H9 (cell line): ENCODE measurements around the gene CEP192. TPM values are rescaled to one million over a fixed set of nuclear protein-coding genes. Genes with fewer than 3 reads are reported as not detected.

Experiments
- DNase-seq: peaks from one replicate; pipeline ENCODE4 v3.0.0-alpha.2; 2017
- H2AFZ ChIP-seq: one replicate; pipeline ENCODE4 v1.6.1; 2013; ENCODE audit warnings: mild to moderate bottlenecking, low read length, control low read depth, moderate library complexity
- H2AK5ac ChIP-seq: 2 replicates; pipeline ENCODE4 v1.6.1; 2013; ENCODE audit warnings: low read length, control low read depth, mixed read lengths; ENCODE audit not compliant: insufficient read length
- H2BK120ac ChIP-seq: one replicate; pipeline ENCODE4 v1.6.1; 2013; ENCODE audit warnings: low read depth, mild to moderate bottlenecking, low read length, control low read depth, inconsistent platforms; ENCODE audit not compliant: poor library complexity, severe bottlenecking
- H2BK12ac ChIP-seq: 2 replicates; pipeline ENCODE4 v1.6.1; 2013; ENCODE audit warnings: low read length, control low read depth, mixed read lengths, low read depth; ENCODE audit not compliant: insufficient read length
- H2BK15ac ChIP-seq: 2 replicates; pipeline ENCODE4 v1.6.1; 2013; ENCODE audit warnings: low read depth, low read length, control low read depth
- H2BK20ac ChIP-seq: one replicate; pipeline ENCODE4 v1.6.1; 2013; ENCODE audit warnings: low read depth, mild to moderate bottlenecking, low read length, control low read depth, inconsistent platforms; ENCODE audit not compliant: poor library complexity, severe bottlenecking
- H2BK5ac ChIP-seq: 2 replicates; pipeline ENCODE4 v1.6.1; 2013; ENCODE audit warnings: low read length, control low read depth, mixed read lengths; ENCODE audit not compliant: insufficient read length
- H3K14ac ChIP-seq: 2 replicates; pipeline ENCODE4 v1.6.1; 2013; ENCODE audit warnings: low read length, control low read depth; ENCODE audit not compliant: insufficient read depth
- H3K18ac ChIP-seq: 2 replicates; pipeline ENCODE4 v1.6.1; 2013; ENCODE audit warnings: low read depth, mild to moderate bottlenecking, mixed read lengths, low read length, control low read depth; ENCODE audit not compliant: insufficient read length
- H3K23ac ChIP-seq: 2 replicates; pipeline ENCODE4 v1.6.1; 2013; ENCODE audit warnings: low read length, control low read depth, mixed read lengths, low read depth; ENCODE audit not compliant: insufficient read length
- H3K23me2 ChIP-seq: 2 replicates; pipeline ENCODE4 v1.6.1; 2013; ENCODE audit warnings: low read depth, mild to moderate bottlenecking, mixed read lengths, low read length, control low read depth; ENCODE audit not compliant: insufficient read length, poor library complexity, severe bottlenecking
- H3K27ac ChIP-seq: 2 replicates; pipeline ENCODE4 v1.5.1; 2013; ENCODE audit warnings: low read length, control low read depth, mixed read lengths, low read depth; ENCODE audit not compliant: insufficient read length
- H3K27me3 ChIP-seq: 2 replicates; pipeline ENCODE4 v1.6.1; 2013; ENCODE audit warnings: low read length, control low read depth, inconsistent platforms; ENCODE audit not compliant: insufficient read depth
- H3K4ac ChIP-seq: 2 replicates; pipeline ENCODE4 v1.6.1; 2013; ENCODE audit warnings: low read depth, mild to moderate bottlenecking, control low read depth, inconsistent platforms, low read length, moderate library complexity
- H3K4me1 ChIP-seq: 2 replicates; pipeline ENCODE4 v1.6.1; 2013; ENCODE audit warnings: low read length, control low read depth, inconsistent platforms; ENCODE audit not compliant: insufficient read depth
- H3K4me2 ChIP-seq: 2 replicates; pipeline ENCODE4 v1.6.1; 2013; ENCODE audit warnings: low read length, control low read depth, mixed read lengths; ENCODE audit not compliant: insufficient read length, insufficient read depth
- H3K56ac ChIP-seq: 2 replicates; pipeline ENCODE4 v1.6.1; 2013; ENCODE audit warnings: low read depth, mild to moderate bottlenecking, mixed read lengths, low read length, control low read depth; ENCODE audit not compliant: insufficient read length
- H3K79me1 ChIP-seq: 2 replicates; pipeline ENCODE4 v1.6.1; 2013; ENCODE audit warnings: low read depth, mild to moderate bottlenecking, moderate library complexity, low read length, control low read depth, inconsistent platforms; ENCODE audit not compliant: insufficient read depth, poor library complexity, severe bottlenecking
- H3K79me2 ChIP-seq: 2 replicates; pipeline ENCODE4 v1.6.1; 2013; ENCODE audit warnings: low read length, control low read depth, inconsistent platforms; ENCODE audit not compliant: insufficient read depth
- H3K9ac ChIP-seq: 2 replicates; pipeline ENCODE4 v1.6.1; 2013; ENCODE audit warnings: low read length, control low read depth, mixed read lengths; ENCODE audit not compliant: insufficient read length; ENCODE audit errors: extremely low read depth
- H3K9me3 ChIP-seq: one replicate; pipeline ENCODE4 v1.6.1; 2013; ENCODE audit warnings: low read depth, low read length, inconsistent platforms; ENCODE audit not compliant: control insufficient read depth
- H3T11ph ChIP-seq: one replicate; pipeline ENCODE4 v1.6.1; 2013; ENCODE audit warnings: mild to moderate bottlenecking, low read length, control low read depth, inconsistent platforms
- H4K20me1 ChIP-seq: one replicate; pipeline ENCODE4 v1.6.1; 2013; ENCODE audit not compliant: control insufficient read depth, insufficient read length, insufficient read depth
- H4K5ac ChIP-seq: 2 replicates; pipeline ENCODE4 v1.6.1; 2013; ENCODE audit warnings: low read depth, mild to moderate bottlenecking, mixed read lengths, low read length, control low read depth; ENCODE audit not compliant: insufficient read length
- H4K8ac ChIP-seq: replicated peaks from 2 replicates; pipeline ENCODE4 v1.6.1; 2013; ENCODE audit warnings: low read length, control low read depth, mixed read lengths, low read depth; ENCODE audit not compliant: insufficient read length
- H4K91ac ChIP-seq: 2 replicates; pipeline ENCODE4 v1.6.1; 2013; ENCODE audit warnings: low read depth, mild to moderate bottlenecking, moderate library complexity, mixed read lengths, low read length, control low read depth; ENCODE audit not compliant: insufficient read length
- H3K27ac Mint-ChIP-seq, 3 experiments: 2 replicates in 2 of 3; 3 replicates in 1 of 3; pipeline ENCODE4 v1.8.0; 2020 to 2021; ENCODE audit warnings: mixed read lengths in 3 of 3, mild to moderate bottlenecking in 1 of 3, moderate library complexity in 1 of 3
- H3K27me3 Mint-ChIP-seq: 2 replicates; pipeline ENCODE4 v1.8.0; 2021; ENCODE audit warnings: low read depth, mild to moderate bottlenecking, moderate library complexity, mixed read lengths
- H3K36me3 Mint-ChIP-seq, 3 experiments: 2 replicates in 2 of 3; 3 replicates in 1 of 3; pipeline ENCODE4 v1.8.0; 2020 to 2021; ENCODE audit warnings: low read depth in 3 of 3, mixed read lengths in 3 of 3; ENCODE audit not compliant: insufficient read depth in 1 of 3
- H3K4me1 Mint-ChIP-seq, 2 experiments: 2 replicates each; pipeline ENCODE4 v1.8.0; 2020; ENCODE audit warnings: mixed read lengths in 2 of 2
- H3K4me3 Mint-ChIP-seq, 2 experiments: 2 replicates in 1 of 2; 3 replicates in 1 of 2; pipeline ENCODE4 v1.8.0; 2020 to 2021; ENCODE audit warnings: mild to moderate bottlenecking in 2 of 2, mixed read lengths in 2 of 2, moderate library complexity in 1 of 2
- H3K9me3 Mint-ChIP-seq, 2 experiments: 2 replicates in 1 of 2; 3 replicates in 1 of 2; pipeline ENCODE4 v1.8.0; 2020; ENCODE audit warnings: mild to moderate bottlenecking in 2 of 2, mixed read lengths in 2 of 2, moderate library complexity in 1 of 2
- CTCF ChIP-seq: fragments of 200-600 bp; sonication (generic); conservative IDR thresholded peaks from 3 replicates; pipeline ENCODE4 v1.8.0; 2021; ENCODE audit warnings: antibody characterized with exemption, mild to moderate bottlenecking
- WGBS: extraction: QIAGEN DNeasy Blood & Tissue Kit; methylation state at CpG from one replicate; pipeline ENCODE4 v1.1.7; 2013; ENCODE audit warnings: missing lambda C conversion rate, low lambda C conversion rate, mixed read lengths; ENCODE audit not compliant: insufficient read length; ENCODE audit errors: extremely low coverage; 5-methylcytosine and 5-hydroxymethylcytosine counted together
- total RNA-seq: library from RNA; stranded (reverse); gene quantifications from 2 replicates; pipeline ENCODE4 v1.2.1, GENCODE V29; 2021

CEP192 gene
- total RNA-seq, 1 experiment from 2014 or later = 23.5 TPM

- DNase-seq = no peak
- Histone ChIP-seq H3K23ac (no peak overlapping the region), H2BK20ac (no peak overlapping the region), H2BK15ac (no peak overlapping the region), H4K20me1 (no peaks in the 10 kb centered on the region), H3K9me3 (no peaks in the 10 kb centered on the region), H3K27me3 (no peaks in the 10 kb centered on the region), H3K27ac (no peak overlapping the region), H3K4me1 (no peaks in the 10 kb centered on the region), H2BK12ac (no peak overlapping the region), H3K14ac (no peak overlapping the region), H2BK120ac (no peak overlapping the region), H2BK5ac (no peak overlapping the region), H3T11ph (no peak overlapping the region), H4K5ac (no peak overlapping the region), H3K4me2 (no peak overlapping the region), H3K4ac (no peak overlapping the region), H2AFZ (no peak overlapping the region), H3K79me2 (no peaks in the 10 kb centered on the region), H4K91ac (no peak overlapping the region), H3K23me2 (no peaks in the 10 kb centered on the region), H2AK5ac (no peak overlapping the region), H4K8ac (no peak overlapping the region), H3K18ac (no peak overlapping the region), H3K9ac (no peak overlapping the region), H3K79me1 (no peaks in the 10 kb centered on the region), H3K56ac (no peak overlapping the region)
- Mint-ChIP-seq H3K9me3 (peaks cover 33 to 34% of the 10 kb centered on the region in 2 experiments), H3K36me3 (peaks cover 5 to 15% (median 6%) of the 10 kb centered on the region in 3 experiments), H3K27ac (no peak overlapping the region), H3K4me3 (no peak overlapping the region), H3K4me1 (no peaks in the 10 kb centered on the region), H3K27me3 (no peaks in the 10 kb centered on the region; the same call in 1 of the 2 replicates)
- TF ChIP-seq CTCF = no peak
- no CpG with 5 or more reads among the region's 1 CpG for WGBS
These were observed 167.3 kb downstream of the CEP192 start for GRCh38 chr18:13158428-13158827.
